Measurements from ENCODE around the gene COL6A2. TPM values are rescaled to one million over a fixed set of nuclear protein-coding genes. Genes with fewer than 3 reads are reported as not detected.

Gene COL6A2
- total and polyA plus RNA-seq, 2 experiments from 2014 or later: 28.4 to 89.2 TPM

- no peak overlapping the region for H3K4me3 ChIP-seq
- Mint-ChIP-seq H3K4me3 (no peak overlapping the region), H3K27ac (no peak overlapping the region), H3K9me3 (no peaks in the 10 kb centered on the region; the same call in 2 of the 3 replicates), H3K36me3 (ENCODE audit: low read depth) (no peaks in the 10 kb centered on the region; the same call in 2 of the 3 replicates), H3K27me3 (ENCODE audit: insufficient read depth, low read depth, poor library complexity) (peaks cover 8% of the 10 kb centered on the region), H3K4me1 (no peaks in the 10 kb centered on the region; the same call in 2 of the 3 replicates)
- DNase-seq (ENCODE audit: low spot score): no peak
- no peaks in the 10 kb centered on the region for H3K9me2 ChIP-seq (ENCODE audit: insufficient read depth)
- H3K36me3 ChIP-seq (ENCODE audit: insufficient read depth): no peaks in the 10 kb centered on the region
- H3F3A ChIP-seq (replicated peaks; ENCODE audit: low read depth): no peaks in the 10 kb centered on the region
- peak; percentile 29 for ATAC-seq
- no peaks in the 10 kb centered on the region for H3K27me3 ChIP-seq (ENCODE audit: insufficient read depth)
- H4K20me1 ChIP-seq (replicated peaks; ENCODE audit: insufficient read depth): no peaks in the 10 kb centered on the region
- no peak overlapping the region for H3K27ac ChIP-seq (ENCODE audit: low read depth)
- H3K79me2 ChIP-seq (replicated peaks; ENCODE audit: insufficient read depth): no peaks in the 10 kb centered on the region
- TF ChIP-seq STAT1 (IDR thresholded peaks at IDR 0.05; ENCODE audit: unreplicated experiment): no peak
- no peak for TF ChIP-seq REST (IDR thresholded peaks at IDR 0.05; ENCODE audit: unreplicated experiment)
- TF ChIP-seq ZNF114 (CRISPR knock-in tag; IDR thresholded peaks at IDR 0.05): no peak
- TF ChIP-seq NANOG (IDR thresholded peaks at IDR 0.05; ENCODE audit: borderline replicate concordance): no peak
- TF ChIP-seq ETS1 (IDR thresholded peaks at IDR 0.05): no peak
- no peak for TF ChIP-seq ZNF462 (CRISPR knock-in tag; IDR thresholded peaks at IDR 0.05)
- no peaks in the 10 kb centered on the region for H3K4me1 ChIP-seq (ENCODE audit: insufficient read depth)
- H3K4me2 ChIP-seq: no peak overlapping the region
- no peak overlapping the region for H2AFZ ChIP-seq
Observed at GRCh38 chr21:46081022-46081861, 16.7 kb upstream of the COL6A2 start.

Data from GM23338 (cell line).